HG03442 (cell line): ENCODE data around the gene USP4.
"Not testable (repeated sequence)": the region's sequence is repeated elsewhere in the genome, so short reads cannot be mapped to it uniquely, and the experiment has no call there.

Experiments
- ATAC-seq: cut with Tn5 transposase; IDR thresholded peaks from one replicate; pipeline ENCODE4 v1.9.1; 2021; ENCODE audit warnings: mild to moderate bottlenecking, moderate library complexity; ENCODE audit not compliant: unreplicated experiment

USP4 gene

DNA sequence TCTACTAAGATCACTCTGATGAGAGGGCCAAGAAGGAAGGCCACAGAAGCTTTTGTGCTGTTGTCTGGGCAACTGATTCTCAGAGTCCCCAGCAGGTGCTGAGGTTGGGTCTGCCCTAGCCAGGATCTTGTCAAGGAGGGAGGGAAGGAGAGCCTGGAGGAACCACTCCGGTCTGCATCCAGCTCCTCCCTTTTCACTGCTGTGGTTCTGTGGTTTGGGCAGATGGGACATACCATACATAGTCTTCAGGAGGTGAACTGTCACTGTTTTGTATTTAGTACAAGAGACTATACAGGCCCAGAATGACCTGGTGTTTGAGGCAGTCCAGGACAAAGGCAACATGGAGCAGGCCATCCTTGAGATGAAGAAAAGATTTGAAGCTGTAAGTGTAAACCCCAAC lies 84.7 kb downstream of the USP4 start:
- no peak for ATAC-seq

GRCh38 chr3:49253512-49253911 lies 86.3 kb downstream of the USP4 start:
- no peak for ATAC-seq

- no peak for ATAC-seq
Measured at GRCh38 chr3:49248840-49249227, 91.0 kb downstream of the USP4 start.

- ATAC-seq, result no peak
Measured at GRCh38 chr3:49244581-49245205, 95.2 kb downstream of the USP4 start.

GRCh38 chr3:49240091-49240490 lies 99.8 kb downstream of the USP4 start:
- ATAC-seq, result not testable (repeated sequence)

DNA sequence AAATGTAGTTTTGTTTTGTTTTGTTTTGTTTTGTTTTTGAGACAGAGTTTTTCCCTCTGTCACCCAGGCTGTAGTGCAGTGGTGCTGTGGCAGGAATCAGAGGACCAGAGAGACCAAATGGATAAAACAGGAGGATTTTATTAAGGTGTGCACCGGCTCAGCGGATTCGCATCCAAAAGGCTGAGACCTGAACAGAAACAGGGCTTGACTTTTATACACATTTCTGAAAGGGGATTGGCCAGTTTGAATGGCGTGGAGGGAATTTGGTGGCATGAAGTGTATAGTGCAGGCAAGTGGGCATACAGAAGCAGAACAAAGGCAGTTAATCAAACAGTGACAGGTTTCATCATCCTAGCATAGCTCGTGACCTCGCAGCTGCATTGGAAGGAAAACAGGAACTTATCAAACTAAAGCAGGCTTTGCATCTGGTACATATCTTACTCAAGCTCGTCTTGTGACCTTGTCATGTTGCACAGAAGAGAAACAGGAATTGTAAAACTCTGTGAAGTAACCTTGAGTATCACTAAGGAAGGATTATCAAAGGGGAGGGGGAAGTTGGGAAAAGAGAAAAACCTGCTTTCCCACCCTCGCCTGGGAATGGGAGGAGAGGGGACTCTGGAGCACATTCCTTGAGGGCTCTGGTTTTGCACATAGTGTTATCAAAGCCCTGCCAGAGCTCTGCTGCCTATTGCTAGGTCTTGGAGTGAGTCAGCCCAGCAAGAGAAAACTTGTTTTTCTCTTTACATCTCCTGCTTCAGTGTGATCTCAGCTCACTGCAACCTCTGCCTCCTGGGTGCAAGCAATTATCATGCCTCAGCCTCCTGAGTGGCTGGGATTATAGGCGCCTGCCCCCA lies 101.4 kb downstream of the USP4 start:
- ATAC-seq, result no peak

DNA sequence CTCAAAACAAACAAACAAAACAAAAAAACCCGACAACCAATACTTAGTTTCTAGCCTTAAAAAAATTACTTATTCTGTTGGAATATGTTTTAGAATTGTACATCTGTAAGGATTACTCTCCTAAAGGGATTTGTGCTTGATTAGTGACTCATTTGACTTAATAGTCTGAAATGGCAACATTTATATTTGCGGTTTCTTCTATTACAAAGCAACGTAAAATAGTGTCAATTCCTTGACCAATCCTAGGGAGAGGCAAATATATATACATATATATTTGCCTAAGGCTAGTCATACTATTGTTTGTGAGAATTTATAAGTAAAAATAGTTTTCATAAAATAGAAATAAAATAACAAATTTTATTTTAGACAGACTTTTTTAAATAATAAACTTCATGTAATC lies 102.5 kb downstream of the USP4 start:
- ATAC-seq, result no peak

DNA sequence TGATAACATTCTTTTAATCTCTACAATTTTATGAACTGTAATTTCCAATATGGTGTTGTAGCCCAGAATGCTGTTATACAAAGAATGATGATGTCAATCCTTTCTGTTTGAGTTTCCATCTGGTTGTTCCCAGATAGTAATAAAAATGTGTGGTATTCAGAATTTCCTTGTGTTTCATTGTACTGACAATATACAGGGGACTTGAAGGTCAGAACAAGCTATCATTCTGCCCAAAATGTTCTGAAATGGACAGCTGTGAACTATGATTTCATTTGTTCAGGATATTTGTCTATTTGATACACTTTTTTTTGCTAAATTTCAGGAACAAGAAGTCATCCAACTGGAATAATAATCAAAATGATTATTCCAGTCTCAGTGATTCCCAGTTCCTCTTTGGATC lies 103.6 kb downstream of the USP4 start:
- no peak for ATAC-seq

DNA sequence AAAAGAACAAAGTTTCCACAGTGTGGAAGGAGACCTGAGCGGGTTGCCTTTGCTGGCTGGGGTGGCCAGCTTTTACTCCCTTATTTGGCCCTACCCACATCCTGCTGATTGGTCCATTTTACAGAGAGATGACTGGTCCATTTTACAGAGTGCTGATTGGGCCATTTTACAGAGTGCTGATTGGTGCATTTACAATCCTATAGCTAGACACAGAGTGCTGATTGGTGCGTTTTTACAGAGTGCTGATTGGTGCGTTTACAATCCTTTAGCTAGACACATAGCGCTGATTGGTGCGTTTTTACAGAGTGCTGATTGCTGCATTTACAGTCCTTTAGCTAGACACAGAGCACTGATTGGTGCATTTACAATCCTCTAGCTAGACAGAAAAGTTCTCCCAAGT lies 111.0 kb downstream of the USP4 start:
- not testable (repeated sequence) for ATAC-seq
